Neuronal stem cell (in vitro differentiated cells): ENCODE results near the gene ASTL.

ENCODE experiments used
- DNase-seq: peaks from one replicate; pipeline ENCODE4 v3.0.0-alpha.2; 2013; ENCODE audit warnings: low spot score
- H2AFZ ChIP-seq: one replicate; pipeline ENCODE4 v1.6.1; 2013; ENCODE audit warnings: mild to moderate bottlenecking, low read length, inconsistent platforms
- H2AK5ac ChIP-seq: 2 replicates; pipeline ENCODE4 v1.6.1; 2013; ENCODE audit warnings: low read depth, mild to moderate bottlenecking, inconsistent platforms, low read length, moderate library complexity, mixed read lengths
- H2BK120ac ChIP-seq: 2 replicates; pipeline ENCODE4 v1.6.1; 2013; ENCODE audit warnings: low read depth, mild to moderate bottlenecking, inconsistent platforms, low read length, moderate library complexity, mixed read lengths
- H2BK12ac ChIP-seq: one replicate; pipeline ENCODE4 v1.6.1; 2013; ENCODE audit warnings: low read length, inconsistent platforms
- H2BK15ac ChIP-seq: 2 replicates; pipeline ENCODE4 v1.6.1; 2013; ENCODE audit warnings: mild to moderate bottlenecking, low read length, inconsistent platforms, mixed read lengths
- H2BK5ac ChIP-seq: one replicate; pipeline ENCODE4 v1.6.1; 2013; ENCODE audit warnings: inconsistent platforms, mild to moderate bottlenecking, low read length, moderate library complexity
- H3K14ac ChIP-seq: one replicate; pipeline ENCODE4 v1.6.1; 2013; ENCODE audit warnings: low read length, inconsistent platforms
- H3K18ac ChIP-seq: 2 replicates; pipeline ENCODE4 v1.6.1; 2013; ENCODE audit warnings: low read length, inconsistent platforms
- H3K23ac ChIP-seq: 2 replicates; pipeline ENCODE4 v1.6.1; 2013; ENCODE audit warnings: low read depth, mild to moderate bottlenecking, mixed read lengths, low read length, inconsistent platforms; ENCODE audit not compliant: poor library complexity
- H3K27ac ChIP-seq: replicated peaks from 3 replicates; pipeline ENCODE4 v1.5.1; 2013; ENCODE audit warnings: low read length, inconsistent platforms
- H3K27me3 ChIP-seq, 3 experiments: 2 replicates each; pipeline ENCODE4 v1.6.1; 2013; ENCODE audit warnings: low read length in 3 of 3, mild to moderate bottlenecking in 2 of 3, inconsistent platforms in 1 of 3, low read depth in 1 of 3, mixed read lengths in 1 of 3, moderate library complexity in 1 of 3; ENCODE audit not compliant: control insufficient read depth in 3 of 3, insufficient read depth in 3 of 3
- H3K36me3 ChIP-seq, 2 donors: replicated peaks in 1 of 2; 2 replicates each; pipeline ENCODE4 v1.6.1; 2013; ENCODE audit warnings: low read length in 2 of 2; ENCODE audit not compliant: control insufficient read depth in 2 of 2, insufficient read depth in 2 of 2
- H3K4ac ChIP-seq: 2 replicates; pipeline ENCODE4 v1.6.1; 2013; ENCODE audit warnings: inconsistent platforms, mild to moderate bottlenecking, low read length, moderate library complexity
- H3K4me1 ChIP-seq, 2 donors: 1 replicate in 1 of 2; 2 replicates in 1 of 2; pipeline ENCODE4 v1.6.1; 2013; ENCODE audit warnings: low read length in 2 of 2, low read depth in 1 of 2; ENCODE audit not compliant: control insufficient read depth in 2 of 2, insufficient read depth in 1 of 2
- H3K4me2 ChIP-seq: one replicate; pipeline ENCODE4 v1.6.1; 2013; ENCODE audit warnings: mild to moderate bottlenecking, low read length, inconsistent platforms; ENCODE audit not compliant: insufficient read depth, poor library complexity, severe bottlenecking
- H3K4me3 ChIP-seq, 2 donors: 2 replicates each; pipeline ENCODE4 v1.5.1; 2013; ENCODE audit warnings: low read length in 2 of 2, mild to moderate bottlenecking in 2 of 2, inconsistent platforms in 1 of 2, moderate library complexity in 1 of 2
- H3K79me1 ChIP-seq: one replicate; pipeline ENCODE4 v1.6.1; 2013; ENCODE audit warnings: low read depth, mild to moderate bottlenecking, inconsistent platforms, low read length, moderate library complexity
- H3K9ac ChIP-seq: one replicate; pipeline ENCODE4 v1.6.1; 2013; ENCODE audit warnings: mild to moderate bottlenecking, low read depth, low read length, inconsistent platforms; ENCODE audit not compliant: poor library complexity
- H3K9me3 ChIP-seq, 2 donors: replicated peaks in 1 of 2; 2 replicates each; pipeline versions ENCODE3 to v1.6.1; 2013; ENCODE audit warnings: low read length in 2 of 2, mild to moderate bottlenecking in 2 of 2, inconsistent platforms in 1 of 2, low read depth in 1 of 2, mixed read lengths in 1 of 2, moderate library complexity in 1 of 2; ENCODE audit not compliant: control insufficient read depth in 2 of 2, insufficient read depth in 1 of 2
- H4K8ac ChIP-seq: one replicate; pipeline ENCODE4 v1.6.1; 2013; ENCODE audit warnings: low read depth, mild to moderate bottlenecking, inconsistent platforms, low read length, moderate library complexity
- H4K91ac ChIP-seq: one replicate; pipeline ENCODE4 v1.6.1; 2013; ENCODE audit warnings: low read length, low read depth, mild to moderate bottlenecking, inconsistent platforms; ENCODE audit not compliant: poor library complexity
- WGBS, 2 donors: extraction: QIAGEN DNeasy Blood & Tissue Kit; methylation state at CpG; one replicate each; pipeline ENCODE4 v1.1.7; 2013; ENCODE audit warnings: missing lambda C conversion rate in 2 of 2, mixed read lengths in 1 of 2; ENCODE audit not compliant: insufficient read length in 2 of 2, insufficient replicate concordance in 1 of 2; ENCODE audit errors: extremely low coverage in 2 of 2; 5-methylcytosine and 5-hydroxymethylcytosine counted together

ASTL gene

DNA sequence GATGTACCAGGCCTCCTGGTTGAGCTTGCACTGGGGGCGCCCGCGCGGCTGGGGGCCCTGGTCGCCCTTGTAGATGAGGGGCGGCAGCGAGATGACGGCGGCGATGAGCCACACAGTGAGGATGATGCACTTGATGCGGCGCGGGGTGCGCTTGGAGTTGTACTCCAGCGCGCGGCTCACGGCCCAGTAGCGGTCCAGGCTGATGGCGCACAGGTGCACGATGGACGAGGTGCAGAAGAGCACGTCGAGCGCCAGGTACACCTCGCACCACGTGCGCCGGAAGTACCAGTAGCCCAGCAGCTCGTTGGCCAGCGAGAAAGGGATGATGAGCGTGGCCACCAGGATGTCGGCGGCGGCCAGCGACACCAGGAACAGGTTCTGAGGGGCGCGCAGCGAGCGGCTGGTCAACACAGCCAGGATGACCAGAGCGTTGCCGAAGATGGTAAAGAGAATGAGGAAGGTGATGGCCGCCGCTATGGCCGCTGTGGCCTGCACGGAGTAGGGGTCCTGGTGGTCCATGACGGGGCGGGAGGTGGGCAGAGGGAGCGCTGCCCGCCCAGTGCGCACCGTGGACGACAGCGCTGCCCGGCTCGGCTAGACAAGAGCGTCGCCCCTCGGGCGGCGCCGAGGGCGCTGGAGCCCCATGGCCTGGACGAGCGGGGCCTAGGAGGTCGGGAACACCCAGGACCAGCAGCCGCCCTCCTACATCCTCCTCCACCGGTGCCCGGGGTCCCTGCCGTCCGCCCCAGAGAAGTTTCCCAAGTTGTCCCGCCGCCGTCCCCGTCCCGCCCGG lies 22.5 kb downstream of the ASTL start:
- Histone ChIP-seq H3K4me1 (peaks cover 6 to 8% of the 10 kb centered on the region in 2 donors), H3K4me3 (peak overlapping the region in 1 of 2 donors; percentile 65), H3K23ac (peak overlapping the region; percentile 99), H3K79me1 (peaks cover 7% of the 10 kb centered on the region), H3K27ac (no peak overlapping the region), H3K9me3 (peaks cover 11 to 14% of the 10 kb centered on the region in 2 donors), H2AFZ (peak overlapping the region; percentile 89), H3K9ac (peak overlapping the region; percentile 66), H2BK5ac (peak overlapping the region; percentile 66), H3K14ac (peak overlapping the region; percentile 83), H2BK12ac (peak overlapping the region; percentile 99), H2BK15ac (peak overlapping the region; percentile 99), H4K8ac (peak overlapping the region; percentile 75), H3K36me3 (no peaks in the 10 kb centered on the region), H2AK5ac (peak overlapping the region; percentile 95), H3K27me3 (peaks cover 2 to 77% (median 17%) of the 10 kb centered on the region in 3 experiments), H4K91ac (no peak overlapping the region), H3K4ac (peak overlapping the region; percentile 24), H3K4me2 (peak overlapping the region; percentile 75), H3K18ac (peak overlapping the region; percentile 96), H2BK120ac (no peak overlapping the region)
- DNase-seq, result no peak
- no CpG with 5 or more reads among the region's 77 CpGs for WGBS, 2 donors

DNA sequence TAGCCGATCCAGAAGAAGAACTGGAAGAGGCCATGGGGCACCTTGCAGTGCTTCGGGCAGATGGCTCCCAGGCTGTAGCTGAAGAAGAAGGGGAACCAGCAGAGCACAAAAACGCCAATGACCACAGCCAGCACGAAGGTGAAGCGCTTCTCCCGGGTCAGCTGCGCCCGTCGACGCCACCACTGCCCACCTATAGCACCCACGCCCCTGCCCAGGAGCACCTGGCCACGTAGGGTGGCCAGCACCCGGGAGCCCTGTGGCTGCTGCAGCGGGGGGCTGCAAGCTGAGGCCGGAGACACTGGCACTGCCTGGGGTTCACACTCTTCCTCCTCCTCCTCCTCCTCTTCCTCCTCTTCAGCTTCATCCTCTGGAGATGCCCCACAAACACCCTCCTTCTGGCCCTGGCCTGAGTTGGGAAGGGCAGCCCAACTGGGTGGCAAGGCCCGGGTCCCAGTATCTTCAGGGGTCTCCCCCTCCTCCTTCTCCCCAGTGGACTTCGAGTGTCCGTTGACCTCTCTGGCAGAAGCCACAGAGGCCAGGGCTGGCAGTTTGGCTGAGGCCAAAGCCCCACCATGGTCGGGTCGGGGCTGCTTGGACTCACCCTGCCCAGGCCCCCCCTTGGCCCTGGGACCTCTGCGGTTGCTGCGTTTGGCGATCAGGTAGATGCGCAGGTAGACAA lies 23.3 kb downstream of the ASTL start:
- no peak overlapping the region for H3K9ac ChIP-seq
- H2BK12ac ChIP-seq, result no peak overlapping the region
- H3K4me3 ChIP-seq, result peak overlapping the region in 1 of 2 donors; percentile 46
- no peak overlapping the region for H3K27ac ChIP-seq
- H4K8ac ChIP-seq, result peak overlapping the region; percentile 8
- H2AFZ ChIP-seq, result no peak overlapping the region
- peak overlapping the region; percentile 73 for H2BK5ac ChIP-seq
- peaks cover 2 to 70% (median 17%) of the 10 kb centered on the region in 3 experiments for H3K27me3 ChIP-seq
- no CpG with 5 or more reads among the region's 24 CpGs for WGBS, 2 donors
- no peak overlapping the region for H4K91ac ChIP-seq
- H3K23ac ChIP-seq, result peak overlapping the region; percentile 99
- peaks cover 11 to 14% of the 10 kb centered on the region in 2 donors for H3K9me3 ChIP-seq
- peaks cover 5 to 6% of the 10 kb centered on the region in 2 donors for H3K4me1 ChIP-seq
- peak overlapping the region; percentile 43 for H2BK120ac ChIP-seq
- peak overlapping the region; percentile 24 for H3K4ac ChIP-seq
- peaks cover 7% of the 10 kb centered on the region for H3K79me1 ChIP-seq
- peak overlapping the region; percentile 39 for H3K18ac ChIP-seq
- H2BK15ac ChIP-seq, result peak overlapping the region; percentile 99
- H3K4me2 ChIP-seq, result no peak overlapping the region
- H3K36me3 ChIP-seq, result no peaks in the 10 kb centered on the region
- peak overlapping the region; percentile 74 for H3K14ac ChIP-seq
- peak overlapping the region; percentile 95 for H2AK5ac ChIP-seq
- no peak for DNase-seq

DNA sequence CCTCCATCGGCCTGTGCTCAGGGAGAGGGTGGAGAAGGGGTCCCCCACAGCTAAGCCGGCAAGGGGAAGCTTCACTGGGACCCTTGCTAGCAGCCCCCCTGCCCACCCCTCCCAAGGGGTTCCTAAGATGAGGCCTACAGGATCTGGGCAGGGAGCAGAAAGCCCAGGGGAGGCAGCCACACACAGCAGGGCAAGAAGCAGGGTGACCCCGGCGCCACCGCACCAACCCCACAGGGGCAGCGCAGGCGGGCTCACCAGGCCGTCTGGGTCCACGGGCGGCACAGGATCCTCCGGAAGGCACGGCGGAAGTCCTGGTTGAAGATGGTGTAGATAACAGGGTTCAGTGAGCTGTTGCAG lies 23.8 kb downstream of the ASTL start:
- Histone ChIP-seq H2AFZ (no peak overlapping the region), H2BK12ac (no peak overlapping the region), H2AK5ac (peak overlapping the region; percentile 95), H3K4me2 (no peak overlapping the region), H2BK15ac (no peak overlapping the region), H2BK5ac (peak overlapping the region; percentile 73), H3K14ac (no peak overlapping the region), H3K9me3 (peaks cover 11 to 14% of the 10 kb centered on the region in 2 donors), H3K4ac (peak overlapping the region; percentile 32), H4K91ac (no peak overlapping the region), H4K8ac (no peak overlapping the region), H3K23ac (no peak overlapping the region), H3K27me3 (peaks cover 2 to 64% (median 17%) of the 10 kb centered on the region in 3 experiments), H3K4me1 (peaks cover 6% of the 10 kb centered on the region in 2 donors), H3K4me3 (no peak overlapping the region), H3K27ac (no peak overlapping the region), H3K9ac (no peak overlapping the region), H2BK120ac (peak overlapping the region; percentile 43), H3K18ac (no peak overlapping the region), H3K36me3 (no peaks in the 10 kb centered on the region), H3K79me1 (peaks cover 7% of the 10 kb centered on the region)
- DNase-seq, result no peak
- no CpG with 5 or more reads among the region's 13 CpGs for WGBS, 2 donors

DNA sequence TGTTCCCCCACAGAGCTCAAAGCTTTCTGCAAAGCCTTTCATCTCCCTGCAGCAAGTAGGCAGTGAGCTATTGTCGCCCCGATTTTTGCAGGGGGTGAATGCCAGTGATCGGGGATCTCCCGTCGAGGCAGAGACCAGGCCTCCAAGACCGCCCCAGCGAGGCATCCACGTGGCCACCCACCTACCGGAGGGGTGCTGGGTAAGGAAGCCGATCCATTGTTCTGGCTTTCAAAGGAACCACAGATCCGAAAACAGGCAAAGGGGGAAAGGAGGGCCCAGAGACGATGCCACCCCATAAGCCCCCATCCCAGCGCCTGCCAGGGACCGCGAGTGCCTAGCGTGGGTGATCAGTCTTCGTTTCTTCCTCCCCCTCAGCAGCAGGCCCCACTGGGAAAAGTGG lies 24.4 kb downstream of the ASTL start:
- no peak overlapping the region for H3K4me2 ChIP-seq
- peaks cover 7% of the 10 kb centered on the region for H3K79me1 ChIP-seq
- H4K91ac ChIP-seq, result no peak overlapping the region
- peaks cover 11 to 14% of the 10 kb centered on the region in 2 donors for H3K9me3 ChIP-seq
- no peak overlapping the region for H3K9ac ChIP-seq
- H2BK120ac ChIP-seq, result no peak overlapping the region
- H2AFZ ChIP-seq, result no peak overlapping the region
- H2BK12ac ChIP-seq, result no peak overlapping the region
- no peak overlapping the region for H2AK5ac ChIP-seq
- no peak overlapping the region for H3K27ac ChIP-seq
- peaks cover 9 to 11% of the 10 kb centered on the region in 2 donors for H3K4me1 ChIP-seq
- peak overlapping the region; percentile 45 for H3K18ac ChIP-seq
- no peak overlapping the region for H3K4ac ChIP-seq
- H2BK15ac ChIP-seq, result no peak overlapping the region
- no peaks in the 10 kb centered on the region for H3K36me3 ChIP-seq
- H2BK5ac ChIP-seq, result no peak overlapping the region
- H4K8ac ChIP-seq, result no peak overlapping the region
- H3K23ac ChIP-seq, result no peak overlapping the region
- no CpG with 5 or more reads among the region's 17 CpGs for WGBS, 2 donors
- no peak overlapping the region for H3K14ac ChIP-seq
- no peak for DNase-seq
- peaks cover 2 to 59% (median 17%) of the 10 kb centered on the region in 3 experiments for H3K27me3 ChIP-seq
- no peak overlapping the region for H3K4me3 ChIP-seq
